ENCODE results near the gene GNAI3.

DNA sequence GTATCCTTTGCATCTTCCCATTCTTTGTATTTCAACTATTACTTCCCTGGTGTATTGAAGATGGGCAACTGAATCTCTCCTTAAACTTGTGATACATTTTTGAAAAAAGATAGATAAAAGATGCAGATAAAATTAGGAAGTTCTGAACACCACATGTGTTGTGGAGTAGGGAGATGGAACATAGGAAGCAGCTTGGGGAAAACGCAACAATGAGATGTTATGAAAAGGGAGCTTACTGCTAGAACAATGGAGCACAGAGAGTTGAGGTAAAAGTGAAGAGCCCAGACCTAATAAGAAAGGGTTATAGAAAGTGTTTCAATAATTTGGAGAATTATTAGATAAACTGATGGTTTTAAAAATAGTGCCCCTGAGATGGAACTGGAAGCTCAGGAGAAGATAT is 20.9 kb downstream of the GNAI3 start:
- TF ChIP-seq, protein P1, sequence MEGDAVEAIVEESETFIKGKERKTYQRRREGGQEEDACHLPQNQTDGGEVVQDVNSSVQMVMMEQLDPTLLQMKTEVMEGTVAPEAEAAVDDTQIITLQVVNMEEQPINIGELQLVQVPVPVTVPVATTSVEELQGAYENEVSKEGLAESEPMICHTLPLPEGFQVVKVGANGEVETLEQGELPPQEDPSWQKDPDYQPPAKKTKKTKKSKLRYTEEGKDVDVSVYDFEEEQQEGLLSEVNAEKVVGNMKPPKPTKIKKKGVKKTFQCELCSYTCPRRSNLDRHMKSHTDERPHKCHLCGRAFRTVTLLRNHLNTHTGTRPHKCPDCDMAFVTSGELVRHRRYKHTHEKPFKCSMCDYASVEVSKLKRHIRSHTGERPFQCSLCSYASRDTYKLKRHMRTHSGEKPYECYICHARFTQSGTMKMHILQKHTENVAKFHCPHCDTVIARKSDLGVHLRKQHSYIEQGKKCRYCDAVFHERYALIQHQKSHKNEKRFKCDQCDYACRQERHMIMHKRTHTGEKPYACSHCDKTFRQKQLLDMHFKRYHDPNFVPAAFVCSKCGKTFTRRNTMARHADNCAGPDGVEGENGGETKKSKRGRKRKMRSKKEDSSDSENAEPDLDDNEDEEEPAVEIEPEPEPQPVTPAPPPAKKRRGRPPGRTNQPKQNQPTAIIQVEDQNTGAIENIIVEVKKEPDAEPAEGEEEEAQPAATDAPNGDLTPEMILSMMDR (IDR thresholded peaks at IDR 0.05; ENCODE audit: poor library complexity): no peak
- TF ChIP-seq EZH2 (IDR thresholded peaks at IDR 0.05; ENCODE audit: borderline replicate concordance): no peak

Measured in hepatocyte (in vitro differentiated cells).